OCI-LY7 (cell line): ENCODE results near the gene CCR4. TPM values are rescaled to one million over a fixed set of nuclear protein-coding genes. Genes with fewer than 3 reads are reported as not detected.
"Not testable (repeated sequence)": the region's sequence is repeated elsewhere in the genome, so short reads cannot be mapped to it uniquely, and the experiment has no call there.

ENCODE experiments used
- BruUV-seq: library from RNA; stranded (reverse); fragments of 400-500 nt; replicated peaks from 2 replicates; lab custom pipeline; 2021; lab: Mats Ljungman, UMichigan
- CTCF ChIA-PET: fragments of 300-600 bp; sonication (Branson Sonifier 250); formaldehyde crosslinking; loops from one replicate; lab custom pipeline; 2022; ENCODE audit warnings: antibody characterized with exemption; ENCODE audit not compliant: unreplicated experiment; lab: Charles Lee
- POLR2A ChIA-PET: fragments of 300-600 bp; sonication (Branson Sonifier 250); formaldehyde crosslinking; loops from one replicate; lab custom pipeline; 2022; ENCODE audit warnings: antibody characterized with exemption; lab: Charles Lee
- DNase-seq: peaks from one replicate; pipeline ENCODE4 v3.0.0-alpha.2; 2015; ENCODE audit warnings: low spot score
- H2AFZ ChIP-seq: fragments of 200-600 bp; sonication (generic), shearing (Covaris generic); 2 replicates; pipeline ENCODE4 v1.6.1; 2014; ENCODE audit warnings: mild to moderate bottlenecking, antibody characterized with exemption, low read length, moderate library complexity
- H3K27ac ChIP-seq: fragments of 200-600 bp; sonication (generic); 2 replicates; pipeline ENCODE4 v1.5.1; 2014; ENCODE audit warnings: mixed run types, low read depth, mild to moderate bottlenecking, moderate library complexity, low read length, inconsistent platforms; ENCODE audit not compliant: poor library complexity, severe bottlenecking
- H3K36me3 ChIP-seq: fragments of 200-600 bp; sonication (generic); 2 replicates; pipeline ENCODE4 v1.6.1; 2014; ENCODE audit warnings: mild to moderate bottlenecking, antibody characterized with exemption, low read length, moderate library complexity, mixed read lengths; ENCODE audit not compliant: insufficient read depth
- H3K4me1 ChIP-seq: fragments of 200-600 bp; sonication (generic); 2 replicates; pipeline ENCODE4 v1.5.1; 2014; ENCODE audit warnings: mild to moderate bottlenecking, low read length; ENCODE audit not compliant: insufficient read depth, poor library complexity, severe bottlenecking
- H3K4me2 ChIP-seq: fragments of 200-600 bp; sonication (generic); 2 replicates; pipeline ENCODE4 v1.6.1; 2014; ENCODE audit warnings: mild to moderate bottlenecking, low read length
- H3K4me3 ChIP-seq: fragments of 200-600 bp; sonication (generic); 2 replicates; pipeline ENCODE4 v1.5.1; 2014; ENCODE audit warnings: mild to moderate bottlenecking, low read depth, low read length; ENCODE audit not compliant: poor library complexity, severe bottlenecking
- H3K79me2 ChIP-seq: fragments of 200-600 bp; sonication (generic); 2 replicates; pipeline ENCODE4 v1.6.1; 2016; ENCODE audit warnings: low read depth, mild to moderate bottlenecking, low read length, moderate library complexity, mixed read lengths; ENCODE audit not compliant: insufficient read depth
- H3K9me2 ChIP-seq: fragments of 200-600 bp; sonication (generic); 2 replicates; pipeline ENCODE4 v1.6.1; 2016; ENCODE audit warnings: mild to moderate bottlenecking, low read length, mixed read lengths; ENCODE audit not compliant: insufficient read depth
- H3K9me3 ChIP-seq: fragments of 200-600 bp; sonication (generic); 2 replicates; pipeline ENCODE4 v1.6.1; 2014; ENCODE audit warnings: mild to moderate bottlenecking, mixed run types, low read length, mixed read lengths
- H4K20me1 ChIP-seq: fragments of 200-600 bp; sonication (generic); 2 replicates; pipeline ENCODE4 v1.6.1; 2014; ENCODE audit warnings: mild to moderate bottlenecking, antibody characterized with exemption, low read length, moderate library complexity, mixed read lengths; ENCODE audit not compliant: insufficient read depth
- CTCF ChIP-seq: fragments of 200-600 bp; sonication (generic); conservative IDR thresholded peaks from 2 replicates; pipeline ENCODE4 v1.5.1; 2014; ENCODE audit warnings: mild to moderate bottlenecking, antibody characterized with exemption, low read length, moderate library complexity, mixed read lengths
- EZH2phosphoT487 ChIP-seq: fragments of 200-600 bp; sonication (generic); IDR thresholded peaks from 2 replicates; pipeline ENCODE4 v1.6.1; 2018; ENCODE audit warnings: low read depth, borderline replicate concordance, mild to moderate bottlenecking, mixed run types, antibody characterized with exemption, low read length, moderate library complexity, mixed read lengths
- intact Hi-C: fragments of 100-400 bp; cut with micrococcal nuclease; formaldehyde crosslinking; loops from one replicate; pipeline ENCODE4 v1.10.0; 2022; ENCODE audit not compliant: unreplicated experiment
- total RNA-seq, 2 experiments: library from RNA; depleted of rRNA in 1 of 2; stranded (reverse); fragments of >200 nt in 1 of 2; shearing (Covaris generic) in 1 of 2; gene quantifications; 2 replicates each; pipeline ENCODE4 v1.2.3, GENCODE V29; 2014 to 2022

The CCR4 gene
- total RNA-seq, 2 experiments from 2014 or later, result not detected

- Histone ChIP-seq H3K4me3 (no peak overlapping the region), H3K4me2 (no peak overlapping the region), H3K36me3 (no peaks in the 10 kb centered on the region), H4K20me1 (no peaks in the 10 kb centered on the region), H3K4me1 (peaks cover 12% of the 10 kb centered on the region), H2AFZ (no peak overlapping the region), H3K9me3 (no peaks in the 10 kb centered on the region), H3K79me2 (no peaks in the 10 kb centered on the region), H3K9me2 (no peaks in the 10 kb centered on the region), H3K27ac (no peak overlapping the region)
- intact Hi-C loops, result no loop called here
- no peak for DNase-seq
- no TSS peak for BruUV-seq
- ChIA-PET CTCF (no interaction called here), POLR2A (no interaction called here)
- TF ChIP-seq EZH2phosphoT487 (no peak), CTCF (no peak)
Observed at GRCh38 chr3:32977861-32978260, 26.4 kb downstream of the CCR4 start.

- Histone ChIP-seq H3K4me2 (no peak overlapping the region), H3K79me2 (no peaks in the 10 kb centered on the region), H2AFZ (no peak overlapping the region), H3K9me3 (no peaks in the 10 kb centered on the region), H3K9me2 (no peaks in the 10 kb centered on the region), H3K27ac (no peak overlapping the region), H3K36me3 (no peaks in the 10 kb centered on the region), H3K4me3 (no peak overlapping the region), H4K20me1 (no peaks in the 10 kb centered on the region), H3K4me1 (peaks cover 12% of the 10 kb centered on the region)
- CTCF ChIA-PET, result no interaction called here
- DNase-seq, result no peak
- intact Hi-C loops, result no loop called here
- BruUV-seq, result no TSS peak
- POLR2A ChIA-PET, result interaction anchor here (0.7 kb wide), 1 partner anchor 128 kb away, joined by 4 read pairs; no protein-coding TSS in a partner anchor
- TF ChIP-seq CTCF (no peak), EZH2phosphoT487 (no peak)
Observed at GRCh38 chr3:32978331-32978730, 26.9 kb downstream of the CCR4 start.

- no peaks in the 10 kb centered on the region for H4K20me1 ChIP-seq
- no peak for DNase-seq
- no peak overlapping the region for H2AFZ ChIP-seq
- CTCF ChIA-PET, result no interaction called here
- no peaks in the 10 kb centered on the region for H3K4me1 ChIP-seq
- H3K9me3 ChIP-seq, result 0 out of 2 replicates have a peak, but pooled peaks cover 4% of the 10 kb centered on the region
- H3K27ac ChIP-seq, result no peak overlapping the region
- intact Hi-C loops, result no loop called here
- H3K36me3 ChIP-seq, result no peaks in the 10 kb centered on the region
- H3K9me2 ChIP-seq, result no peaks in the 10 kb centered on the region
- H3K79me2 ChIP-seq, result no peaks in the 10 kb centered on the region
- no peak overlapping the region for H3K4me3 ChIP-seq
- POLR2A ChIA-PET, result no interaction called here
- no peak overlapping the region for H3K4me2 ChIP-seq
- BruUV-seq, result no TSS peak
- TF ChIP-seq CTCF (no peak), EZH2phosphoT487 (no peak)
Observed at GRCh38 chr3:32983124-32983523, 31.7 kb downstream of the CCR4 start.

GRCh38 chr3:32984918-32985317 is 33.5 kb downstream of the CCR4 start:
- CTCF ChIA-PET, H3K36me3 ChIP-seq, H3K9me2 ChIP-seq, H3K9me3 ChIP-seq, H3K79me2 ChIP-seq, H4K20me1 ChIP-seq, H2AFZ ChIP-seq, H3K4me3 ChIP-seq, BruUV-seq, H3K4me1 ChIP-seq, intact Hi-C loops, DNase-seq, H3K27ac ChIP-seq, H3K4me2 ChIP-seq: not testable (repeated sequence)
- POLR2A ChIA-PET, result interaction anchor here (0.7 to 1.0 kb wide), 3 partner anchors 17 to 37 kb away, joined by 3 to 4 read pairs (median 3); no protein-coding TSS in a partner anchor
